GM21529 (cell line): ENCODE measurements around the gene ZNF775.
A peak's percentile ranks its signal among the peaks of the same experiment; 100 is the strongest.

Experiments
- ATAC-seq: cut with Tn5 transposase; IDR thresholded peaks from one replicate; pipeline ENCODE4 v1.9.1; 2021; ENCODE audit not compliant: unreplicated experiment

ZNF775 gene

GRCh38 chr7:150432915-150433892 lies 54.1 kb downstream of the ZNF775 start:
- ATAC-seq, result peak; percentile 28

DNA sequence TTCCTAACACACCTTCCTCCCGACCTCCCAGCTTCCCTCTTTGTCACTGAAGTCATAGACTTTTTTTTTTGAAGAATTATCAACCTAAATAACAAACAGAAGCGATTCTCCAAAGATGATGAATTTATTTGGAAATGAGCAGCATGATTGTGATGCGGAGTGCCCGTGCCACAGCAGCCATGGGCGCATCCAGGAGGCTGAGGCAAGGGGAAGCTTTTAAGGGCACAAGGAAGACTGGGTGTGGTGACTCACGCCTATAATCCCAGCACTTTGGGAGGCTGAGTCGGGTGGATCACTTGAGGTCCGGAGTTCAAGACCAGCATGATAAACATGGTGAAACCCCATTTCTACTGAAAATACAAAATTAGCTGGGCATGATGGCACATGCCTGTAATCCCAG lies 55.1 kb downstream of the ZNF775 start:
- no peak for ATAC-seq

DNA sequence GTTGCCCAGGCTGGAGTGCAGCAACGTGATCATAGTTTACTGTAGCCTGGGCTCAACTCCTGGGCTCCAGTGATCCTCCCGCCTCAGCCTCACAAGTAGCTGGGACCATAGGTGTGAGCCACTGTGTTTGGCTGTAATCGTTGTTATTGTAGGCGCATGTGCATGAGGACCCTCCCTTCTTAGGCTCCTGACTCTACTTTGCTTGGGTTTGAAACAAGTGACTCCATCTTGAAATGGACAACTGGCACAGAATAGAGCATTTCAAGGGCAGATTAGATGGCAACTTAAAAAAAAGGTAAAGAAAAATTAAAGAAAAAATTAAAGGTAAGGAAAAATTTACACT lies 55.9 kb downstream of the ZNF775 start:
- peak; percentile 1 for ATAC-seq

- peak; percentile 91 for ATAC-seq
Measured at GRCh38 chr7:150435390-150436073, 56.4 kb downstream of the ZNF775 start.

DNA sequence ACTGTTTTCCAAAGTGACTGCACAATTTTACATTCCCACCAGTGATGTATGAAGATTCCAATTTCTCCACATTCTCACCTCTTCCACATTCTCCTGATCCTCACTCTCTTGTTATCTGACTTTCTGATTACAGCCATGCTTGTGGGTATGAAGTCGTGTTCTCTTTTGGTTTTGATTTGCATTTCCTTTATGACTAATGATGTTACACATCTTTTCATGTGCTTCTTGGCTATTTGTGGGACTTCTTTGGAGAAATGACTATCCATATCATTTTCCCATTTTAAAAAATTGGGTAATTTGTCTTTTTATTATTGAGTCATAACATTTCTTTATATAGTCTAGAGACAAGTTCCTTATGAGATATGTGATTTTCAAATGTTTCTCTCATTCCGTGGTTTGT lies 60.8 kb downstream of the ZNF775 start:
- no peak for ATAC-seq

- ATAC-seq, result no peak
Measured at GRCh38 chr7:150441524-150441923, 62.4 kb downstream of the ZNF775 start.

DNA sequence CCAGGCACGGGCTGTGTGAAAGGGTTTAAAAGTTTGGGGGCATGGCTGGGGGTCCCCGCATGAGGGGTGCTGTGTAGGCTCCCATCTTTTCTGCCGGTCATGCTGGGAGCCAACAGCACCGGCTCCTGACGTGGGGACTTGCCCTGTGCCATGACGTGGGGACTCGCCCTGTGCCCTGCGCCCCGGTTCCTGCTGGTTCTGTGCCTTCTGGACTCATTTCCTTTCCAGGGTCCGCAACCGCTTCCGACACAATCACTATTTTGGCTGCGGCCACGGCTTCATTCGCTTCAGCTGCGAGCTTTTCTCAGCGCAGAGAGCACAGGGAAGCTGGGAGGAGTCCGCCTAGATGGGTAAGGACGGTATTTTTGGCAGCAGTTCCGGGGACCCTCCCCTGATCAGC lies 63.7 kb downstream of the ZNF775 start:
- no peak for ATAC-seq

DNA sequence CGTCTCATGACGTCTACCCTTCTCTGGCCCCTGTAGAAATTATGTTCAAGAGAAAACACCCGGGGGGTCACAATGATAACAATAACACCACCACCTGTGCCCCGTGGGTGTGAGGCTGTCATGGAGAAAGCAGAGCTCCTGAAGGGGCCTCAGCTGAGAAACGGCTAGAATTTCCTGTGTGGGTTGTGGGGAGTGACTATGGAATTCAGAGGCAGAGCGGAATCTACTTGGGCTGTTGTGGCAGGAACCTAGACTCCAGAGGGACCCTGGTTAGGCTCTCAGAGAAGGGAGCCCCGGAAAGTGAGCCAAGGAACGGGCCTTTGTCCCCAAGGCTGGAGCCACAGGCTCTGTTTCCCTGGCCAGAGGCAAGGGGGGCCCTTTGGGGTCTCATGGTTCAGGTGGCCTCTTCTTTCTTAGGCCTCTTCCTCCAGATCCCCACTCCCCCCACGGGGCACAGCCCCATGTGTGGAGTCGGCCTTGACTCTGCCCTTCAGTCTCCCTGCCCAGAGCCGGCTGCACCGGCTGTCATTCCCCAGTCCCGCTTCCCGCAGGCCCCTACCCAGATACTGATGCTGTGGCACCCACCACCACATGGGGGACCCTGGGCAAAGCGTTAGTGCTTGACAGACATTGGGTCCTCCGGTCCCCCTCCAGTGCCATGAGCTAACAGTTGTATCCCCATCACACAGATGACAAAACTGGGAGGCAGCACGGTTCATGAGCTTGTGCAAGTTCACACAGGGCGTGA lies 64.8 kb downstream of the ZNF775 start:
- ATAC-seq, result no peak

GRCh38 chr7:150444674-150445365 lies 65.7 kb downstream of the ZNF775 start:
- no peak for ATAC-seq

GRCh38 chr7:150446288-150446938 lies 67.3 kb downstream of the ZNF775 start:
- no peak for ATAC-seq
